Non-pigmented ciliary epithelial cell (primary cell): ENCODE data around the gene PLPPR1.
"Not testable (repeated sequence)": the region's sequence is repeated elsewhere in the genome, so short reads cannot be mapped to it uniquely, and the experiment has no call there.

Experiments
- DNase-seq: peaks from one replicate; pipeline ENCODE4 v3.0.0-alpha.2; 2010; ENCODE audit warnings: low read depth

PLPPR1 gene

DNA sequence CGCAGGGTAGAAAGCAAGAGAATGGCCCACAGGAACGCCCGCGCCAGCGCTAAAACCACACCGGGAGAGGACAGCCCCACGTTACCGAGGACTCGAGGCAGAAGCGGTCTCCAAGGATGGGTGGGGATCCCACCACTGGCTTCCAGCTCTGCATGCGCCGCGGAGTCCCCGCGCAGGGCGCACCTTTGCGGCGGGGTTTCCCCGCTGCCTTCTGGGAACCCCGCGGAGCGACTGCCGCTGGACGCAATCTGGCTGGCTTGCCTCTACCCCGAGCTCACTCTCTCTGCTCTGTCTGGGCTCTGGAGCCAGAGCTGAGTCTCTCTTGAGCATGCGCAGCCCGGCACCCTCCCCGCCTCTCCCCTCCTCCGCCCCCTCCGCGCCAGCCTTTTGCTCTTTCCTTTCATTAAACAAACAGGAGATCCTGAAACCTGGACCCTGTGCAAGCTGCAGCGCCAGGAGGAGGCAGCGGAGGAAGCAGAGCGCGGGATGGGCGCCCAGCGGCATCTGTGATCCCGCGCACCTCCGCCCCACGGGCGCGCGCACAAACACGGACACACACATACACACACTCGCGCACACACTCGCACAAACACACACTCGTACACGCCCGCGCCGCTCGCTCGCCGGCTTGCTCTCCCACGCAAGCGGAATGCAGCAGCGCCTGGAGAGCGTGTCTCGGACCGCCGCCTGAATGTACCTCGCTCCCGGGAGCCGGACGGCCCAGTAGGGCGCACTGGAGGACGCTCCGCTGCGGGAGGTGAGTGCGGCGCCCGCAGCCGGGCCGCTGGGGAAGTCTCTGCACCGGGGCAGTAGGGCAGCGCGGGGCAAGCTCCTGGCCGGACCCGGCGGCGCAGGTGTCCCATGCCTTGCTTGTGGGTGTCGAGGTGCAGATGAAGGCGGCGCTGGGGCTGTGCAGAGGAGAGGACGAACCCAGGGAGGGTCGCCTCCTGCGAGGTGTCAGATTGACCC, at the start of gene PLPPR1:
Gene PLPPR1 (plus strand): TSS at position 382 of the 969 bp plus-strand sequence.
- DNase-seq = peak; percentile 11

DNA sequence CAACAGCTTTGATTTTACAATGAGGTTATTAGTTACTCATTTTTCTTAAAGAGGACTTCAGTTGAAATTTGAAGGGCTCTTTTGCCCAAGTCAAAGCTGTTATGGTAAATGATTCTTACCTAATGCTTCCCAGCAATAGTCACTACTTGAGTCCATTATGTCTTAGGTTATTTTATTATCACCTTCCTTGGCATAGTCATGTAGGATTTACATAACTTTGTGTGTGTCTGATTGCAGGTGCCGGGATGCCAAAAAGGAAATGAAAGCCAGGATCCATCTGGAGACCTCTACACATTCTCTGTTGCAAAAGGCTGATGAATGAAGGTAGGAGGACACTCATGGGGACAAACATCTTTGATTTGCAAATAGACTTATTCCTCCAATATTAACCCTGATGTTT, 38.8 kb upstream of the PLPPR1 start:
- no peak for DNase-seq

DNA sequence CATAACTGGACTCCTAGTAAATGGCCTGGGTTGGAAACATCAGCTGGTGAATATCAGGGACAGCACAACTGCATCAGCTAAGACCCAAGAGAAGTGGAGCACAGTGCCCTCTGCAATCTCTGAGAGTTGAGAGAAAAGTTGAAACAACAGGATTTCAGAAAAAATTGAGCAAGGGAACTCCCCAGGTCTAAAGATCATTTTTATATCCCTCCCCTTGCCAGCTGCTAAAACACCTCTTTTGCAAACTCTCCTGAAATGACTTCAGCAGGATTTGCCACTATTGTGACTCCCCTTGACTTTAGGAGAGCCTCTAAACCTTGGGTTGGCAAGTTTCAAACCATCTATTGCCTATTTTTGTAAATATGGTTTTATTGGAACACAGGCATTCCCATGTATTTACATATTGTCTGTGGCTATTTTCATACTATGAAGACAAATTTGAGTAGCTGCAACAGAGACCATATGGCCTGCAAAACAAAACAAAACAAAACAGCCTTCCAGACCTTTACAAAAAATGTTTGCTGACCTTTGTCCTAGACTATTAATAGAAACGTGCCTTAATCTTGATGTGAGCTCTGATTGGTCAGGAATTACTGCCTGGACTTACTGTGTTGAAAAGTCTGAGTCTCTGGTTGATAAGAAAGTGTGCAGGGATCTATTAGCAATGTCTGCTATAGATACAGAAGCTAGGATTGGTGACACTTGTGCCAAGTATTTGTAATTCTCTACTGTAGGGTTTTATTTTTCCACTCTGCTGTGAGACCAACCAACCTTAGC, 37.7 kb upstream of the PLPPR1 start:
- DNase-seq = no peak

DNA sequence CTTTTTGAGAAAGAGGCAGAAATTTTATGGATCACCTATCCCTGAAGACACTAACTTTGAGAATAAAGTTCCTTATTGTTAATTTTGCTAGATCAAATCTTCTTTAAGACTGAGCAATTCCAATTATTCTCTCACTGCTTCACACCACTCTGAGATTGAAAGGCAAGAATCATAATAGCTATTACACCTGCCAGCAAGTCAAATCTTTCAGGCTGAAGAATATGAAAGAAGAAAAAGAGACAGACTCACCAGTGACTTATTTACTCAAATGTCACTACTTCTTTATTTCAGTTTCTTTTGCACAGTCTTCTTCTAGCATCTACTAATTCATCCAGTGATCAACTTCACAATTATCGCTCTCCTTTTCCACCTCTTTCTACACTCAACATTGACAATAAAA, 35.9 kb upstream of the PLPPR1 start:
- no peak for DNase-seq

DNA sequence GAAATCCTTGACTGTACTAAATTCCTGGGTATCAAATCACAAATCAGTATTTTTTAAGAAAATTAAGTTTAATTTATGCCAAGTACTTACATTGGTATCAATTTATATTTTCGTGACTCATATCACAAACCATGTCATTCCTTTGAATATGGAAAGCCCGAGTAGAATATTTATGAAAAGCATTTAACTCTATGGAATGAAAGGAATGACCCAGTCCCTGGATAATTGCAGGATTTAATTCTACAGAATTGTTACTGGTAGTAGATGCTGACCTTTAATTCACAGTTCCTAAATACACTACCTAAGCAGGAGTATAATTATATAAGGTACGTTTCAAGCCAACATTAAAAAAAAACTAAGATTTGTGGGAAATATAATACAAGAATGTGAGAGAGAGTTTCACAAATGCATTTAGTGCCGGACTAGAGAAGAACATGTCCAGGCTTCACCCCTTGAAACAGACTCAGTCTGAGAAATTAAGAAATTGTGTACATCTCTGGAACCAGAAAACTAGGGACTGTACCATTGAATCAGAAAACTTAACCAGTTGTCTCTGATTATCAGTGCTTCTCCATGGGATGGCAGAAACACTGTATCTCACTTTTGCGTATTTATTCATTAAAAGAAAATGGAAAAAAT, 28.5 kb upstream of the PLPPR1 start:
- no peak for DNase-seq

DNA sequence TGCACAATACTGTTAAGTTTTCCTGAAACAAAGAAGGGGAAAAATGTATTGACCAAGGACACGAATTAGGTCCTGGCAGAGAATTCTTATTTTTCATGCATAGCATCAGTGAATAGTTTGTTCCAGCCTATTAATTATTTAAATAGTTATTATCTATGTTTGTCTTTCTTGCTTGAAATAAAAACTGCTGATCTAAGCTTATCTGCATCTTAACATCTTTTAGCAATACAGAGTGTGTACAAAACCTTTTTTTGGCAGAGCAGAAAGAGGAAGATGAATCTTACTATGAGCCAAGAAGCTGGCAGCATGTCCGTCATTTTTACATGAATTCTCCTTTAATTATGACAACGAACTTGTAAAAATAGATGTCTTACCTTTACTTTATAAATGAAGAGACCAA, 23.3 kb upstream of the PLPPR1 start:
- DNase-seq = no peak

DNA sequence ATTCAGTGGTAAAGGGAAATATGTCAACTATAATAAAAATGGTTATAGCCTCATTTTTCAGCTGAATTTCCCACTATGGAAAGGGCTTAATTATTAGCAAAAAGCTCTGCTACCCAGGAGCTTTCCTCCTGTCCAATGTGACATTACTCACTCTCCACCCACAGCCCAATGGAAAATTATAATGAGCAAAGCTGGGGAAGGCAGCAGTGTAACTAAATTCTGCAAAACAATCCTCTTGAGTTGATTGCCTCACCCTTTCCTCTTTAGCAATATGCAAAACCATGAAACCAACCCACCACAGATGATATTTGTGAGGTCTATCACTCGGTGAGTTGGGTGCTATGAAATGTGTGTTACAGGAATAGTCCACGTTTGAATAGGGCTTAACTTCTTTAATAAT, 14.0 kb upstream of the PLPPR1 start:
- no peak for DNase-seq

DNA sequence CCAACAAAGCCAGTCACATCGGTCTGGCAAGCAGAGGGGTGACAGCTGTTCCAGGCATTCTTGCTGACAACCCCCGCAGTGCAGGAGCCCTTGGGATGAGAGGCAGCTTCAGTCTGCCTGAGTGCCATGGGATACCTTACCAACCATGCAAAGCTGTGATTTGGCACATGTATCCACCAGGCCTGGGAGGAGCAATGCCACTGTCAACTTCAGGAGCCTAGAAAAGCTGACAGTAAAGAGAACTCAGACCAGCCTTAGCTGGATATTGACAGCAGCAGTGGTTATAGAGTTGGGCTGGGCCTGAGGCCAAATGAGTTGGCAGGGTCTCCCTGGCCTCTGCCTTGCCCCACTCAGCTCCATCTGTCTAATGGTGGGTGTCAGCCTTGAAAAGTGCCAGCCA, 10.1 kb upstream of the PLPPR1 start:
- no peak for DNase-seq

DNA sequence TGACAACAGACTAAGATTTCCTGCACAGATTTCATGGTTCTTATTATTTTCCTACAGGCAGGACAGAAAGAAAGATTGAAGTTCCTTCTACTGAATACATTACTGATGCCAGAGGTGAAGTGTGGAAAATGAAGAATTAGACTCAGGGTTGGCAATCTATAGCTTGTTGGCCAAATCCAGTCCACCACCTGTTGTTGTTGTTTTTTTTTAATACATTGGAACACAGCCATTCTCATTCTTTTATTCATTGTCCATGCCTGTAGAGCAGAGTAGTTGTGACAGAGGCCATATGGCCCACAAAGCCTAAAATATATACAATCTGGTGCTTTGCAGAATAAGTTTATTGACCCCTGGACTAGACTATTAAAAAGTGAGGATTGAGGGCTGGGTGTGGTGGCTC, 5.8 kb upstream of the PLPPR1 start:
- no peak for DNase-seq

DNA sequence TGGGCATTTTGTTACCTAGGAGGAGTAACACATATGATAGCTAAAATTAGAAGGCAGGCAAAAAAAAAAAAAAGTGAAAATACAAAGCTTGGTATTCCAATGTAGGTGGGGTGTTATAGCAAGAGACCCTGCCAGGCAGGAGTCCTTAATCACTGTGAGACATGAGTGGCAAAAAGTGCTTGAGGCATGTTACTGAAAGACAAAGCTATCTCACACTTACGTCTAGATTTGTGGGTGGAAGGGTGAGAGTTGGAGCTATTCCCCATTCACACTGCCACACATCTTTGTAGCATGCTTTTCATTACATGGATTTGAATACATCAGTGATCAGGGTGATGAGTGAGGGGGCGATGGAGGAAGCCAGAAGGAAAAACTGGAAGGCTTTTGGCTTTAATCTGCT, 2.6 kb upstream of the PLPPR1 start:
- no peak for DNase-seq

DNA sequence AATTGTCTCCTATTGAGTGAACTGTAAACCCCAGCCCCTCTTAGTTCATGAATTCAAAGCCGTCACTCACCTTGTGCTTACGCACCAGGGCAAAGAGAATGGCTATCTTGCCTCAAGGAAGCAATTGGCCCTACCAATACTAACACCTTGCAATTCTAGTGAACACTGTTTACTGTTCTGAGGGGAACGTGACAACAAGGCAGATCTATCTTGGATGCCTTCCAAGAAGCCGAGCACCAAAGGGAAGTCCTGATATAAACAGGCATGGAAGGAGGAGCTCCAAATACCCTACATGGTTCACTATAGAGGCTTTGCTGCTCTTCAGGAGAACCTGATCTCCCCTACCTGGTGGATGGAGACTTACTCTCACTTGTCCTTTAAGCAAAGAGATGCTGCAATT, 1.7 kb upstream of the PLPPR1 start:
- no peak for DNase-seq

DNA sequence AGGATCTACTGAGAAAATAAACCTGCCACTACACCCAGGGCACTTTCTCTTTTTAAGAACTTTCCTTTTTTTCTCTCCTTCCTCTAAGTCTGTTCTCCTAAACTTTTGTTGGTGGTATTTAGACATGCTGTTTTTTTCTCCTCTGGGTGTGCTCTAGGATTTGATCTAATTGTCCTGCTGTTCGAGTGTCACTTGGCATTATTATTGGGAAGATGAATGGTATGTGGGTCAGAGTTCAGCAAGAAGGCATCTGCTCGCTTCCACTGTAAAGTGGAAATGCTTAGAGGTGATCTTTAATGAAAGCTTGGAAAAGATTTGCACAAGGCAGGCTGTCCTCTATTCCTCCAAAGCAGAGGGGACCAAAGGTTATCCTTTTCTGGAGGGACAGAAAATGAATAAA, 1.3 kb upstream of the PLPPR1 start:
- no peak for DNase-seq

DNA sequence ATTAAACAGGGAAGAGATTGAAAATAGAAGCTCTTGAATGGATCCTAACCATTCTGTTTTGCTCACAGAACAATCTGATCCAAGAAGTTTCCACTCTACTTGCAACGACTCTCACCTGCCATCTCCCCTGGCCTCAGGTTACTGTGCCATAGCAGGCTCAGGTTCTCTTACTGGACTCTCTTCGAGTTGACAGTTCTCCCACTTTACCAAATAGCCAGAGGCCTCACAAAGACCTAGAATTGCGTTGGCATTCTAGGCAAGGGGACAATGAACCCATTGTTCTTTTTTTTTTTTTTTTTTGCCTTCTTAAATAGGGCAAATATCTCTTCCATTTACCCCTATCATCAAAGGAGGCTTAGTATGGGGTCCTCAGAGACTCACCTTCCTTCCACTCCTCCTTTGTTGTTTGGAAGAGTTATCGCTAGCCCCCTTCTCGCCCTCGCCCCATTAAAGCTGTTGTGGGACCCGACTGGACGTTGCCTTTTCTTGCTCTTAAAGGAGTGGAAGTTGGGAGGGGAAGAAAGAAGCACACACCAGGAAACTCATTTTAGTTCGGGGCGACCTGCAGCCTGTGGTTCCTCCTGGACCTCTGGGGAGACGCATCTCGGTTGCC, 688 bp upstream of the PLPPR1 start:
- no peak for DNase-seq

DNA sequence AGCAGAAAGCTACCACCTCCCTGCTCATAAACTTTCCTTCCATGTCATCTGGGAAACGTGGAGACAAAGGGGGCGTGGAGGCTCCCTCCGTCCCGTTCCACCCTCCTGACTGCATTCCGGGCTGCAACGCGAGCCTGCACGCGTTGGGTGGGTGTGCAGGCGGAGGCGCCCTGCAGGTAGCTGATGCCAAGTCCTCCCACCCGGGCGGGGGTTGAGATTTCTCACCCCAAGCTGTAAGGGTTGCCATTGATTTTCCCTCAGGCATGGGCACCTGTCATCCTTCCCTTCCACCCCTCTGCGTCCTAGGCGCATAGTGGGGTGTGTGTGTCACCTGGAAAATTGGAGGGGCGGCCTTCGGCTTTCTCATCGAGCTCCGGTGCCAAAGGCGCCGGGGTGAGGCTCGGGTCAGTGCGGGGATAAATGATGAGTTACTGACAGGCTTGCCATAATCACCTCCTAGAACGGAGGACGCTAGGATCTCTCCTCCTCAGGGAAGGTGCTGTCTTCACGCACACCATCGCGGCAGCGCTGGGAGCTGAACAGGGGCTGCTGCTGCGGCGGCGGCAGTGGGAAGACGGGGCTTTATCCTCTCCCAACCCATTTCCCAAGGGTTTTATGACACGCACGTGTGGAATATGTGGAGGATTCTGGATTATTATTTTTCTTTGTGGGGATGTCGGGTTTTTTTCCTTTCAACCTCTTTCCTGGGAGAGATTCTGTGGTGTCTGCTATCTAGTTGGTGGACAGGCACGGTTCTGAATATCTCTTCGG, 973 bp downstream of the PLPPR1 start:
- no peak for DNase-seq

DNA sequence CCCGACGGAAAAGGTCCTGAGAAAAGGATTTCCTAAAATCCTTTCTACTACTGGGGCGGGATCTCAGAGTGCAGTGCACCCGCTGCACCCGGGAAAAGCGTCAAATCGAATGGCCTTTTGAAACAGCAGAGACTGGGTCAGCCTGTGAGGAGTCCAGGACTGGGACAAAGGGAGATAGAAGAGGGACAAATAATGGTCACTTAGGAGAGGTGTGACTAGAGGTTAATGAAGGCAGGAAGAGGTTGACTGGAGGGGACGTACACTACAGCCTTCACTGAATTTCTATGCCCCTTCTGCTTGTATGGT, 1.5 kb downstream of the PLPPR1 start:
- DNase-seq = no peak

DNA sequence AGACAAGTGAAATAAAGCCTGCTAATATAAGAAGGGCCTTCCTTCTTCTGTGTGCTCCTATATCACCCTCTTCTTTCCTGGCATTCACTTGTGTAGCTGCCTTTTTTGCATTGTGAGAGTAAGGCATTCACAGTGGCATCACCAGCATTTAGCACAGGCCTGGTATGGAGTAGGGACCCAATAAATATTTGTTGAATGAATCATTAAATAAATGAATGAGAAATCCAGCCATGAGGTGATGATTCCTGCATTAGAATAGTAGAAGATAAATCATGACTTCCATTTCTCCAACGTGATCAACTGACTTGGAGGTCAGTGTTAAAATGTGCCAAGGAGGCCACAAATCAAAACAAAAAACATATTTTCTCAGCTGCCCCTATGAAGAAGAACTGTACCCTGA, 3.9 kb downstream of the PLPPR1 start:
- DNase-seq = no peak

DNA sequence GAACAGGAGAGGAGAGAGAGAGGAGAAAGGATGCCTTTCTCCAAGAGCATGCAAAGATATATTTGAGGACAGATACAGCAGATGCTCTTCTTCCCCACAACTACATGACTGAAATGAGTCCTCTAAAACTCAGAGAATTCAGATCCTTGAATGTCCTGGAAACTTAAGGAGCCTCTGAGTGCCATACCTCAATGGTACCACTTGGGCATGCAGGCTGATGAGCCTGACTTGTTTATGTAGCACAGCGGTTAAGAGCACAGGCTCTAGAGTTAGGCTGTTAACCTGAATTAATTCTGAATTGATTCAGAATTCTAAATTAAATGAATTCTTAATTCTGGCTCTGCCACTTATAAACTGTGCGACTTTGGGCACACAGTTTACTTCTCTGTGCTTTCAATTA, 5.7 kb downstream of the PLPPR1 start:
- no peak for DNase-seq

DNA sequence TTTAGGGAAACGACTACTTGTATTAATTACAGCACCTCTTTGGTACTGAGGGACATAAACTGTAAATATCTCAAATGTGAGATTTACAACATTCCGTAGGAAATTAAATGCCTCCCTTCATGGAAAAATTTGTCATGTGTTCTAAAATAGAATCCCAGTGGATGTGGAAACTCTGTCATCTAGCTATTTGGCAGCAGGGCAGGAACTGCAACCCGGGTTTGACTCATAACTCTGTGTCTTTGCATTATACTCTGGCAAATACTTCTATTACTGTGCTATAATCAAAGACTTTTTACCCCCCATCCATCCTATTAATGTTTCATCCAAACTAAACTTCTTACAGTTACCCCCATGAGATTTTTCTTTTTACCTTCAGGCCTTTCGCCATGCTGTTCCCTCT, 6.6 kb downstream of the PLPPR1 start:
- DNase-seq = no peak

DNA sequence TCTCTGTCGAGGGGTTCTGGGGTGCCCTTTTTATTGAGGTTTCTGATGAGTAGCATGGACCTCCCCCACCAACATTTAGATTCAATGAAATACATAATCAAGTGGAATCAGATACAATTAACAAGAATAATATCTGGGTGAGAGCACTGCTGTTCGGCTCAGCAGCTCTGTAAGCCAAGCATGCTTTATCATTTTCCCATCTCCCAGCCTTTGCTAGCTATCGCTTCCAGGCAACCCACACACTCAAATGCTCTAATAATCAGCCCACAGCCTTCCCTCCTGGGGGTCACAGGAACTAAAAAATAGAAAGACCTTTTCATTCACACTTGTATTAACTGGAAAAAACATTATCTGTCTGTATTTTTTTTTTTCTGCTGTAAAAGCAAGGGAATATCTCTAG, 8.9 kb downstream of the PLPPR1 start:
- DNase-seq = no peak

DNA sequence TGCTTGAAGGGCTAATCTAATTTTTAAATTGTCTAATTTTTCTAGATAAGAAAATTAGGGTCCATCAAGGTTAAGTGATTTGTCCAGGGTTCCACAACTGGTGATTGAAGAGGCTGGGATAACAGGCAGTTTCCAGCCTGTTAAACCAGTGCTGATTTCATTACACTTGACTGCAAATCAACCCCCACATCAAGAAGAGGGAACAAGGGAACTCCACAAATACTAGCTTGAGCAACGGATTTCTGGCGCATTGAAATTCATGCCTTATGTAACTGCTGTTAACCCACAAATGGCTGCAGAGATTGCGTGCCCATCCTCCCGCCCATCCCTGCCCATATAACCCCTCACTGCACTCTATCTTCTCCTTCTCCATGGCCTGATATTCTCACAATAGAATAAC, 10.0 kb downstream of the PLPPR1 start:
- DNase-seq = no peak

DNA sequence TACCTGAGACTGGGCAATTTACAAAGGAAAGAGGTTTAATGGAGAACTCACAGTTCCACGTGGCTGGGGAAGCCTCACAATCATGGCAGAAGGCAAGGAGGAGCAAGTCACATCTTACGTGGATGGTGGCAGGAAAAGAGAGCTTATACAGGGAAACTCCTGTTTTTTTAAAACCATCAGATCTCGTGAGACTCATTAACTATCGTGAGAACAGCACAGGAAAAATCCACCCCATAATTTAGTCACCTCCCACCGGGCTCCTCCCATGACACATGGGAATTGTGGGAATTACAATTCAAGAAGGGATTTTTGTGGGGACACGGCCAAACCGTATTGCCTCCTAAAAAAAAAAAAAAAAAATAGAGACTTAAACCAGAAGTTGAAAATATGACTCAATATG, 11.1 kb downstream of the PLPPR1 start:
- DNase-seq = not testable (repeated sequence)
